Measurements from ENCODE around the gene ADD1.

Gene ADD1

DNA sequence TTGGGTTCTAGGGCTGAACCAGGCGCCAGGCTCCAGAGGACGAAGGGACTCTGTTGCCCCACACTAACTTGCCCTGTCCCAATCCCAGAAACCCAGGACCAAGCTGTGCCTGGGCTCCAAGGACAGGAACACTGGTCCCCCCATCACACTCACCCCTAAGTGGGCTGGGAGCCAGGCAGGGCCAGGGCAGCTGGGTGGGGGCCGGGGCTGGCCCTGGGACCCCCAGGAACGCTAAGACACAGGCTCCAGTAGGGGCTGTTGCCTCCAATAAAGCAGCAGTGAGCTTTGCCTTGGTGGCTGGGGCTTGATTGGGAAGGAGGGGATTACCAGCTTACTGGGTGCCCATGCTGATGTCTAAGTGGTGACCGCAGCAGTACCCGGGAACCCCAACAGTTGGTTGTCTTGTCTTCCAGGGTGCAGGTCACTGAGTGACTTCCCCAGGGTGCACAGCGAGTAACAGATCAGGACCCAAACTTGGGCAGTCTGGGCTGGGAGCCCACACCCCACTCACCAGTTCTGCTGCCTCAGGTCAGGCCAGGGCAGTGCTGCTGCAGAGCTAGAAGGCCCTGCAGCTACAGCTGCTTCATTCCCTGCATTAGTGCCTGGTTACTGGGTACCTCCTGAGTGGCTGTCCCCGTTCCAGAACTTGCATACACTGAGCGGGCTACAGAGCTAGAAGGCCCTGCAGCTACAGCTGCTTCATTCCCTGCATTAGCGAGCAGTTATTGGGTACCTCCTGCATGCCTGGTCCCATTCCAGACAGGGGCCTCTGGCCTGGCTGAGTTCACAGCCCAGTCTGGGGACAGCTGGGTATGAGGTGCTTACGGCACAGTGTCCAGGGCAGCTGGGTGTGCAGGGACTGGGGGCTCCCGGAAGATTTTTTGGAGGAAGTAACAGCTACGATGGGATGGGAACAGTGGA, 9.4 kb upstream of the ADD1 start:
- no peak for DNase-seq (ENCODE audit: low read depth)

DNA sequence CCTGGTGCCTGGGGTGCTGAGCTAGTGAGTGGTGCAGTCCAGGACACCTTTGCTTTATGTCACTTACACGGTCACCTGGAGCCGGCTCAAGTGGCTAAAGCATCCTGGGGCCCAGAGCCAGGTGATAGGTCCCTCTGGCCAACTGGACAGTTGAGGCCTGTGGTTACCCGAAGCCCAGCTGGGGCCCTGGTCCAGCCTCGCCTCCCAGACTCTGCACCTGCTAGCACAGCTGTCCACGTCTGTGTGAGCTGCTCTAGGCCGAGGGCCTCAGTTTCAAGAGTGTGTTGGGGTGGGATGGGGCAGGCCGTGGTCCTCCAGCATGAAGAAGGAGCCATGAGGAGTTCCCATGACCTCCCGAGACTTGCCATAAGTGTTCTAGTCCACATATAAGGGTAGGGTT, 7.7 kb upstream of the ADD1 start:
- no peak for DNase-seq (ENCODE audit: low read depth)

- DNase-seq (ENCODE audit: low read depth): no peak
Measured at GRCh38 chr4:2836391-2836859, 7.2 kb upstream of the ADD1 start.

DNA sequence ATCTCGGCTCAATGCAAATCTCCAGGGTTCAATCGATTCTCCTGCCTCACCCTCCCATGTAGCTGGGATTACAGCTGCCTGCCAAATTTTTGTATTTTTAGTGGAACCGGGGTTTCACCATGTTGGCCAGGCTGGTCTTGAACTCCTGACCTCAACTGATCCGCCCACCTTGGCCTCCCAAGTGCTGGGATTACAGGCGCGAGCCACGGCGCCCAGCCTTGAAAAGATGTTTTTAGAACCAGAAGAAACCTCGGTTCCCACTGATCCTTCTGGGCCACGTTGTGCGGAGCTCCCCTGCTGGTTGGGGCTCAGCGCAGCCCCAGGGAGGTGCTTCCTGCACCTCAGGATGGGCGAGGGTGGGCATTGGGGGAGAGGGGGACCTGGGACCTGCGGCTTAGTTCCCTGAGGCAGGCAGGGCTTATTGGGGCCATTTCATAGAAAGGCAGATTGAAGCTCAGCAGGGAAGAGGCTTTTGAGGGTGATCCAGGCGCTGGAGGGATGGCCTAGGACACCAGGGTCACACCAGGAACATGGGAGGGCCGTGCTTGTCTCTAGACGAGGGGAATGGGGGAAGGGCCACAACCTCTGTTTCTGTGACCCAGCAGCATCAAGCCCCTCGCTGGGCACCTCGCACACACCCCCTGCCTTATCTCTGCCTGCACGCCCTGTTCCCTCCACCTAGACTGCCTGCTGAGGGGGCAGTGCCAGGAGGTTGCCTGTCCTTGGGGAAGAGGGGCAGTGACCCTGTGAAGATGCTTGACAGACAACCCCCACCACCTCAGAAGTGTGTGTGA, 6.3 kb upstream of the ADD1 start:
- DNase-seq (ENCODE audit: low read depth): no peak

GRCh38 chr4:2837904-2838496, 5.6 kb upstream of the ADD1 start:
- peak; percentile 51 for DNase-seq (ENCODE audit: low read depth)

GRCh38 chr4:2839060-2839459, 4.6 kb upstream of the ADD1 start:
- no peak for DNase-seq (ENCODE audit: low read depth)

- no peak for DNase-seq (ENCODE audit: low read depth)
Measured at GRCh38 chr4:2842687-2843262, 869 bp upstream of the ADD1 start.

- no peak for DNase-seq (ENCODE audit: low read depth)
Measured at GRCh38 chr4:2843941-2844584, 419 bp downstream of the ADD1 start.

DNA sequence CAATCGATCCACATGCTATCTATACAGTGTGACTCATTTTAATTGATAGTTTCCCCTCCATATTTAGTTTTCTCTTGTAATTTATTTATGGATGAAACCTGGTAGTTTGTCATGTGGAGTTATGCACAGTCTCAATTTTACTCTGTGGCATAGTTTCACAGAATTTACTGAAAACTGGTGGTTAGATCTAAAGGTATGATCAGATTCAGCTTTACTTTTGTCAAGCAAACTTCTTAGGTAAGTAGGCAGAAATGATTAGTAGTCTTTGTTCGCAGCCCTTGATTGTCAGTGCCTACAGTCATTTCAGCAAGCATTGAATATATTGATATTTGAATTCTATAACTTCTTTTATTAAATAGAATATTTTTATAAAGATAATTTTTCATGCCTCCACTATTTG, 2.5 kb downstream of the ADD1 start:
- DNase-seq (ENCODE audit: low read depth): no peak

GRCh38 chr4:2847302-2847871, 3.7 kb downstream of the ADD1 start:
- DNase-seq (ENCODE audit: low read depth): no peak

- no peak for DNase-seq (ENCODE audit: low read depth)
Measured at GRCh38 chr4:2848449-2848848, 4.8 kb downstream of the ADD1 start.

DNA sequence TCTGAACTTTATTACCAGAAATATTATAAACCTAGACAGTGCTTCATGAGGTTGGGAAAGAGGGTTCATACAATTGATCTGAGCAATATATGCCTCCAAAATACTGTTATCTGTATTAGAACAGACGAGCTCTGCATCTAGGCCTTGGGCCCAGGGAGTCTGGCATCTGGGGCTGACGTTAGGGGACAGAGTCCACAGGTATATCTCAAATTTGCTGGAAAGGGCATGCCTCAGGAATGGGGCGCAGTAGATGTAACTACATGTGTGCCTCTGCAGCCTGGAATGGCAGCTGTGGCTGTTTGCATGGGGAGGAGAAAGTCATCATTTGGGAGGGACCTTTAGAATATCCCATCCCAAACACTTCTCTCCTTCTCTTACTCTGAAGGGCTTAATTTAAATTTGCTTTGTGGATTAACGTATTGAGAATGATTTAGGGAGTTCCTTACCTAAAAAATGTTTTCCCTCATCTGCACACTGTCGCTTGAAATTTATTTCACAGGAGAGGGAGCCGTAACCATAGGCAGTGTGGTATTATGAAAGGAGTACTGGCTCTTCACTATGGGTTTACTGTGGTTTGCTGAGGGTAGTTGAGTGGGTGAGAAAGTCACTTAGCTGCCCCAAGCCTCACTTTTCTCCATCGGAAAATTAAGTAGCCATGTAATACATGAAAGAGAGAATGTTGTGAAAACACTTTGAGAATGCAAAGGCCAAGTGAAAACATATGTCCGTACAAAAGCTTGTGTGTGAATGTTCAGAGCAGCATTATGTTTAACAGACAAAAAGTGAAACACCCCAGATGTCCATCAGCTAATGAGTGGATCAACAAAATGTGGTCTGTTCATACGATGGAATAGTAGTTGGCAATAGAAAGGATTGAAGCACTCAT, 5.9 kb downstream of the ADD1 start:
- DNase-seq (ENCODE audit: low read depth): no peak

GRCh38 chr4:2850966-2851798, 7.5 kb downstream of the ADD1 start:
- no peak for DNase-seq (ENCODE audit: low read depth)

- no peak for DNase-seq (ENCODE audit: low read depth)
Measured at GRCh38 chr4:2852481-2852921, 8.9 kb downstream of the ADD1 start.

DNA sequence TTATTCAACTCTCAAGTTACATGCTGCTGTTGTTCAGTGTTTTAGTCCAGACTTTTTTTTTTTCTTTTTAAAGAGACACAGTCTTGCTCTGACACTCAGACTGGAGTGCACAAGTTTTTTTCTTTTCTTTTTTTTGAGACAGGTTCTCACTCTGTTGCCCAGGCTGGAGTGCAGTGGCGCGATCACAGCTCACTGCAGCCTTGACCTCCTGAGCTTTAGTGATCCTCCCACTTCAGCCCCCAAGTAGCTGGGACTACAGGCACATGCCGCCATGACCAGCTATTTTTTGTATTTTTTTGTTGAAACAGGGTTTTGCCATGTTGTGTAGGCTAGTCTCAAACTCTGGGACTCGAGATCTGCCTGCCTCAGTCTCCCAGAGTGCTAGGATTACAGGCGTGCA, 11.9 kb downstream of the ADD1 start:
- no peak for DNase-seq (ENCODE audit: low read depth)

DNA sequence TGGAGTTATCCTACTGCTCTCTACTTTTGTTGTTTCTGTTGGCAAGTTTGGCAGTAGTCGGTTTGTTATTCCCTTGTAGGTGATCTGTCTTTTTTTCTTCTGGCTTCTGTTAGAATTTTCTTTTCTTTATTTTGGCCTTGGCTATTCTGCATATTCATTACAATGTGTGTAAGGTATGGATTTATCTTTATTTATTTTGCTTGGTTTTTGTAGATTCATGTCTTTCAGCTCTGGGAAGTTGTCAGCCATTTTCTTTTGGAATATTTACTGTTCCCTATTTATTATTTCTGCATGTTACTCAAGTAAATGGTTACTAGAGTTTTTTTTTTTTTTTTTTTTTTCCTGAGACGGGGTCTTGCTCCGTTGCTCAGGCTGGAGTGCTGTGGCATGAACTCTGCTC, 12.6 kb downstream of the ADD1 start:
- no peak for DNase-seq (ENCODE audit: low read depth)

DNA sequence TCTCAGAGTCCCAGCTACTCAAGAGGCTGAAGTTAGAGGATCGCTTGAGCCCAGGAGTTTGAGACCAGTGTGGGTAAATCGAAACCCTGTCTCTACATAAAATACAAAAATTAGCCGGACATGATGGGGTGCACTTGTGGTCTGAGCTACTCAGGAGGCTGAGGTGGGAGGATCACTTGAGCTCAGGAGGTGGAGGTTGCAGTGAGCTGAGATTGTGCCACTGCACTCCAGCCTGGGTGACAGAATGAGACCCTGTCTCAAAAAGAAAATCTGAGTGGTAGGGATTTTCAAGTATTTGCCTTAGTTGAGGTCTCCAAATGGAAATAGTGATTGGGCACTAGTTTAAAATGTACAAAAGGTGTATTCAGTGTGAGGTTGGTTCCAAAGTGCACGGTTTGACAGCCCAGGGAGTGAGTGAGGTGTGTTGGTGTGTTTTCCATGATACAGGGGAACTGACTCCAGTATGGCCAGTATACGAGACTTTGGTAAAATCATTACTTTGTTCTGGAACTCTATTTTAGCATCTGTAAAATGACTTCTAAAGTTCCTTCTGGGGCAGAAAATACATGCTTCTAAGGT, 13.8 kb downstream of the ADD1 start:
- no peak for DNase-seq (ENCODE audit: low read depth)

GRCh38 chr4:2858451-2859217, 15.0 kb downstream of the ADD1 start:
- no peak for DNase-seq (ENCODE audit: low read depth)

Measured in stimulated activated CD8-positive, alpha-beta memory T cell treated with anti-CD3 and anti-CD28 coated beads, Interleukin-12 subunit alpha, Interleukin-12 subunit beta, amount 100 ng/mL, for 1 hour (primary cell).